HepG2 (cell line): ENCODE data around the gene MAP3K14. TPM values are rescaled to one million over a fixed set of nuclear protein-coding genes. Genes with fewer than 3 reads are reported as not detected.
A peak's percentile ranks its signal among the peaks of the same experiment; 100 is the strongest.

Source experiments
- ATAC-seq: fragments of 200-7000 bp; cut with Tn5 transposase; 3 replicates; pipeline ENCODE4 v1.9.1; 2020; ENCODE audit warnings: mild to moderate bottlenecking, moderate library complexity
- BruUV-seq: library from RNA; stranded (reverse); fragments of 400-500 nt; replicated peaks from 2 replicates; lab custom pipeline; 2021; lab: Mats Ljungman, UMichigan
- CTCF ChIA-PET: fragments of 300-600 bp; formaldehyde crosslinking; extraction: SDS; loops from one replicate; lab custom pipeline; 2021; ENCODE audit warnings: low total read pairs, inconsistent platforms, low intra/inter-chr PET ratio; lab: Yijun Ruan, JAX
- POLR2A ChIA-PET: fragments of 350-600 bp; sonication (Branson Sonifier 250); formaldehyde crosslinking; loops from one replicate; lab custom pipeline; 2020; ENCODE audit warnings: antibody characterized with exemption, inconsistent platforms; lab: Yijun Ruan, JAX
- DNase-seq: peaks from one replicate; pipeline ENCODE4 v3.0.0-alpha.2; 2015; ENCODE audit warnings: low spot score
- FAIRE-seq: peaks from 3 replicates; lab custom pipeline; 2011; peaks lifted over from hg19 to GRCh38; lab: Jason Lieb, UNC
- H2AFZ ChIP-seq: one replicate; pipeline ENCODE4 v1.6.1; 2011; ENCODE audit warnings: low read length, inconsistent platforms
- H3K27ac ChIP-seq: fragments of 300-600 bp; 3 replicates; pipeline ENCODE4 v1.8.0; 2011; ENCODE audit warnings: mixed run types, mild to moderate bottlenecking, mixed read lengths, low read length, inconsistent platforms; ENCODE audit not compliant: insufficient read depth; ENCODE audit errors: extremely low read length
- H3K27me3 ChIP-seq, 2 experiments: fragments of 200-600 bp in 1 of 2; 2 replicates in 1 of 2; 3 replicates in 1 of 2; pipeline versions ENCODE4 v1.6.0 to v1.8.0; 2011; ENCODE audit warnings: low read length in 2 of 2, mild to moderate bottlenecking in 2 of 2, moderate library complexity in 2 of 2, inconsistent platforms in 1 of 2; ENCODE audit not compliant: insufficient read depth in 2 of 2, control insufficient read depth in 1 of 2
- H3K36me3 ChIP-seq, 2 experiments: fragments of 200-600 bp in 1 of 2; replicated peaks in 1 of 2; 2 replicates in 1 of 2; 3 replicates in 1 of 2; pipeline versions ENCODE4 v1.5.1 to v1.8.0; 2011; ENCODE audit warnings: low read length in 2 of 2, inconsistent platforms in 1 of 2; ENCODE audit not compliant: insufficient read depth in 2 of 2, control insufficient read depth in 1 of 2
- H3K4me1 ChIP-seq: 2 replicates; pipeline ENCODE4 v1.5.1; 2012; ENCODE audit warnings: low read length, inconsistent platforms; ENCODE audit not compliant: insufficient read depth
- H3K4me2 ChIP-seq: 2 replicates; pipeline ENCODE4 v1.6.0; 2011; ENCODE audit warnings: low read depth, low read length, inconsistent platforms
- H3K4me3 ChIP-seq, 3 experiments: fragments of 200-600 bp in 1 of 3; sonication (generic), shearing (Covaris generic) in 1 of 3; replicated peaks in 1 of 3; 2 replicates each; pipeline ENCODE4 v1.5.1; 2011 to 2016; ENCODE audit warnings: low read length in 3 of 3, inconsistent platforms in 2 of 3, low read depth in 2 of 3, mild to moderate bottlenecking in 2 of 3, control low read depth in 1 of 3, mixed read lengths in 1 of 3; ENCODE audit not compliant: insufficient read depth in 1 of 3
- H3K79me2 ChIP-seq: one replicate; pipeline ENCODE4 v1.6.1; 2011; ENCODE audit warnings: low read length, inconsistent platforms; ENCODE audit not compliant: insufficient read depth
- H3K9ac ChIP-seq: 2 replicates; pipeline ENCODE4 v1.6.0; 2011; ENCODE audit warnings: mild to moderate bottlenecking, low read depth, low read length, inconsistent platforms; ENCODE audit not compliant: insufficient read depth
- H3K9me3 ChIP-seq: 2 replicates; pipeline ENCODE4 v1.5.1; 2012; ENCODE audit warnings: mild to moderate bottlenecking, low read length
- H4K20me1 ChIP-seq: 2 replicates; pipeline ENCODE4 v1.6.0; 2011; ENCODE audit warnings: inconsistent platforms, mild to moderate bottlenecking, low read length, moderate library complexity; ENCODE audit not compliant: insufficient read depth
- BHLHE40 ChIP-seq: IDR thresholded peaks from 2 replicates; pipeline ENCODE4 v1.6.1; 2011; ENCODE audit warnings: low read length, improper control_type of control experiment
- HNF4A ChIP-seq: sonication (generic); formaldehyde crosslinking; IDR thresholded peaks from 2 replicates; pipeline ENCODE4 v1.4.0; 2020; ENCODE audit warnings: missing genetic modification reagents
- KAT7 ChIP-seq: IDR thresholded peaks from 2 replicates; pipeline ENCODE4 v1.6.1; 2018; ENCODE audit warnings: borderline replicate concordance, missing compliant biosample characterization
- PRPF4 ChIP-seq: fragments of 200-400 bp; formaldehyde crosslinking; IDR thresholded peaks from 2 replicates; pipeline ENCODE4 v1.6.1; 2016; ENCODE audit warnings: low read length, low read depth; ENCODE audit not compliant: poor library complexity, severe bottlenecking
- RXRB ChIP-seq: IDR thresholded peaks from 2 replicates; pipeline ENCODE4 v1.6.1; 2016; ENCODE audit warnings: borderline replicate concordance, missing genetic modification reagents, missing compliant biosample characterization
- SALL2 ChIP-seq: sonication (generic); formaldehyde crosslinking; IDR thresholded peaks from 2 replicates; pipeline ENCODE4 v1.8.1; 2023; ENCODE audit warnings: mild to moderate bottlenecking, missing genetic modification reagents, inconsistent platforms
- STAG1 ChIP-seq: sonication (generic); formaldehyde crosslinking; IDR thresholded peaks from 2 replicates; pipeline ENCODE4 v1.4.0; 2020; ENCODE audit warnings: missing genetic modification reagents
- TBX2 ChIP-seq: sonication (generic); formaldehyde crosslinking; IDR thresholded peaks from 2 replicates; pipeline ENCODE4 v1.5.0; 2020; ENCODE audit warnings: missing genetic modification reagents, mild to moderate bottlenecking, borderline replicate concordance
- ZNF17 ChIP-seq: sonication (generic); formaldehyde crosslinking; IDR thresholded peaks from 2 replicates; pipeline ENCODE4 v1.5.0; 2020; ENCODE audit warnings: mild to moderate bottlenecking, missing genetic modification reagents
- ZNF205 ChIP-seq: IDR thresholded peaks from 2 replicates; pipeline ENCODE4 v1.6.1; 2018; ENCODE audit warnings: missing biosample characterization, missing genetic modification reagents
- ZNF260 ChIP-seq: sonication (generic); formaldehyde crosslinking; IDR thresholded peaks from 2 replicates; pipeline ENCODE4 v1.4.0; 2020; ENCODE audit warnings: missing genetic modification reagents, low read depth, mild to moderate bottlenecking, borderline replicate concordance
- ZNF33B ChIP-seq: sonication (generic); formaldehyde crosslinking; IDR thresholded peaks from 2 replicates; pipeline ENCODE4 v1.5.1; 2020; ENCODE audit warnings: mild to moderate bottlenecking, missing genetic modification reagents
- ZNF558 ChIP-seq: sonication (generic); formaldehyde crosslinking; IDR thresholded peaks from 2 replicates; pipeline ENCODE4 v1.9.0; 2022; ENCODE audit warnings: mild to moderate bottlenecking, missing genetic modification reagents, borderline replicate concordance
- ZNF646 ChIP-seq: sonication (generic); formaldehyde crosslinking; IDR thresholded peaks from 2 replicates; pipeline ENCODE4 v1.9.0; 2021; ENCODE audit warnings: mild to moderate bottlenecking, missing genetic modification reagents
- ZNF790 ChIP-seq: sonication (generic); formaldehyde crosslinking; IDR thresholded peaks from 2 replicates; pipeline ENCODE4 v1.8.0; 2022; ENCODE audit warnings: missing genetic modification reagents, mild to moderate bottlenecking, borderline replicate concordance
- WGBS: methylation state at CpG from one replicate; pipeline ENCODE4 v1.1.6; 2017; ENCODE audit warnings: low lambda C conversion rate; 5-methylcytosine and 5-hydroxymethylcytosine counted together
- in situ Hi-C: cut with HindIII; loops from 2 replicates; pipeline ENCODE4 v1.10.0; 2017; ENCODE audit warnings: low pct_unique_long_range_greater_than_20kb; ENCODE audit not compliant: extremely low pct_ligation_motif_present
- intact Hi-C: fragments of 100-400 bp; cut with micrococcal nuclease; formaldehyde crosslinking; loops from one replicate; pipeline ENCODE4 v1.10.0; 2022; ENCODE audit not compliant: unreplicated experiment
- polyA plus RNA-seq, 8 experiments: library from polyadenylated mRNA; depleted of rRNA in 3 of 8; stranded (reverse) in 7 of 8; unstranded in 1 of 8; fragments of >200 nt; fragmentation: Illumina TruSeq in 4 of 8; extraction: Trizol in 4 of 8; gene quantifications; 2 replicates each; pipeline versions ENCODE4 v1.2.1 to v1.2.3, GENCODE V29; 2011 to 2016; ENCODE audit warnings: low read depth in 4 of 8, missing spikeins in 1 of 8, mixed read lengths in 1 of 8; ENCODE audit not compliant: insufficient read depth in 1 of 8
- total RNA-seq, 5 experiments: library from RNA; depleted of rRNA; stranded (reverse); fragments of >200 nt; fragmentation: Illumina TruSeq; extraction: Trizol; gene quantifications; 2 replicates each; pipeline ENCODE4 v1.2.3, GENCODE V29; 2016; ENCODE audit warnings: low read depth in 1 of 5

The MAP3K14 gene
- total and polyA plus RNA-seq, 2 of the 13 experiments (the other 11 are each of a cell fraction or from before 2014, with no cell fraction given), result 2.6 TPM

DNA sequence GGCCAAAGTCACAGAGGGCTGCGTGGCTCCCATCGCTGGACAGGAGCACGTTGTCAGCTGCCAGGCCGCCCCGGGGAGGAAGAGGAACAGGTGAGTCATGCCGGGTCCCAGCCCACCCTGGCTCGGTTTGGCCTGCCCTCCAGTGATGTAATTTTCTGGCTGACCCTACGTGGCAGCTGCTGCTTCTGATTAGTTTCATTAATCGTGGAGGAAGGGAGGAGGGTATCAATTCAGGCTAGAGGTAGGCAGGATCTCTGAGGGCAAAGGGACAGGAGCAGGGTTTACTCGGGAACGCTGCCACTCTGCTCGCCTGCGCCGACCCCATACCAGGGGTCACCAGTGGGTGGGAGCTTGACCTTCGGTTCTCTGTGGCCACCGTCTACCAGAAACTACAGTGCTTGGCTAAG lies 43.3 kb downstream of the MAP3K14 start (continued):
- TF ChIP-seq ZNF17 (CRISPR knock-in tag), result no peak
- no peak for TF ChIP-seq TBX2

DNA sequence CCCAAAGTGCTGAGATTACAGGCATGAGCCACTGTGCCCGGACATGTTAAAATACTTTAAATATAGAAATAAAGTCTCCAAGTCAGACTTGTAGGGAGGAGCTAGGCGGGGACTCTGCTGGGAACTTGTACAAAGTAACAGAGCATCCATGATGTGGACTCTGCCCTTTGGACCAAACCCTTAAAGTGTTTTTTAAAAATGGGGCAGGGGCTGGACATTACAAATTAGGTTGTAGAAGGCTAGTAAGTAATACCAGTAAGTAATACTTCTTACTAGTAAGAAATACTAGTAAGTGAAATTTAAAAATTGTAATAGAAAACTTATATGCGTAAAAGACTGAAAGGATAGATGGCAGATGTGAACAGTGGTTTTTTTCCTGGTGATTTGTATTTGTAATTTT lies 45.2 kb downstream of the MAP3K14 start:
- peaks cover 28 to 49% of the 10 kb centered on the region in 2 experiments; a peak in 4 of 5 replicates for H3K36me3 ChIP-seq
- CTCF ChIA-PET, result interaction anchor here (1.3 to 1.7 kb wide), 2 partner anchors 53 to 114 kb away, joined by 8 read pairs; no protein-coding TSS in a partner anchor

GRCh38 chr17:45270828-45271418 lies 45.9 kb downstream of the MAP3K14 start:
- no peaks in the 10 kb centered on the region for H3K79me2 ChIP-seq
- WGBS, result 100% methylated on average over 7 of the region's 13 CpGs
- H3K27ac ChIP-seq, result no peak overlapping the region
- H3K9ac ChIP-seq, result no peak overlapping the region
- no peaks in the 10 kb centered on the region for H3K27me3 ChIP-seq
- BruUV-seq, result no TSS peak
- intact Hi-C loops, result no loop called here
- no peak for FAIRE-seq
- ChIA-PET POLR2A (no interaction called here), CTCF (interaction anchor here (1.3 to 1.7 kb wide), 2 partner anchors 52 to 115 kb away, joined by 8 read pairs; no protein-coding TSS in a partner anchor)
- no peak overlapping the region for H2AFZ ChIP-seq
- in situ Hi-C loops, result no loop called here
- H3K36me3 ChIP-seq, result peaks cover 28 to 54% of the 10 kb centered on the region in 2 experiments; a peak in 4 of 5 replicates
- no peak overlapping the region for H3K4me2 ChIP-seq
- H3K4me3 ChIP-seq, result no peak overlapping the region
- peak; percentile 70 for ATAC-seq
- DNase-seq, result no peak
- no peaks in the 10 kb centered on the region for H3K9me3 ChIP-seq
- 0 out of 2 replicates have a peak, but pooled peaks cover 9% of the 10 kb centered on the region for H3K4me1 ChIP-seq
- H4K20me1 ChIP-seq, result no peaks in the 10 kb centered on the region
- TF ChIP-seq ZNF646 (CRISPR knock-in tag) (no peak), STAG1 (peak; percentile 46; the same call in 1 of the 2 replicates), ZNF558 (CRISPR knock-in tag) (no peak), BHLHE40 (no peak), ZNF790 (CRISPR knock-in tag) (no peak)

More for the DNA sequence above, 45.2 kb downstream of the MAP3K14 start:
- no peak overlapping the region for H2AFZ ChIP-seq
- H3K4me1 ChIP-seq, result 0 out of 2 replicates have a peak, but pooled peaks cover 9% of the 10 kb centered on the region
- intact Hi-C loops, result no loop called here
- H3K9ac ChIP-seq, result no peak overlapping the region
- no peaks in the 10 kb centered on the region for H3K27me3 ChIP-seq
- no peaks in the 10 kb centered on the region for H3K79me2 ChIP-seq
- H3K9me3 ChIP-seq, result no peaks in the 10 kb centered on the region
- H3K27ac ChIP-seq, result no peak overlapping the region
- FAIRE-seq (no peak), ATAC-seq (no peak), DNase-seq (no peak)
- POLR2A ChIA-PET, result no interaction called here
- H3K4me2 ChIP-seq, result no peak overlapping the region
- H4K20me1 ChIP-seq, result no peaks in the 10 kb centered on the region
- in situ Hi-C loops, result no loop called here
- BruUV-seq, result no TSS peak
- TF ChIP-seq HNF4A (CRISPR knock-in tag) (peak; percentile 28; the same call in 1 of the 2 replicates), RXRB (CRISPR knock-in tag) (no peak), SALL2 (CRISPR knock-in tag) (no peak), ZNF205 (no peak), KAT7 (CRISPR knock-in tag) (no peak), ZNF260 (CRISPR knock-in tag) (no peak), PRPF4 (no peak), ZNF33B (CRISPR knock-in tag) (no peak)
- no peak overlapping the region for H3K4me3 ChIP-seq
- WGBS, result 91% methylated on average over 3 of the region's 3 CpGs
